Coronary artery (tissue), 2 donors: ENCODE measurements around the gene RASAL2.

Experiments used
- DNase-seq: peaks from one replicate; pipeline ENCODE4 v3.0.0-alpha.2; 2017; ENCODE audit warnings: low spot score
- H3K27ac ChIP-seq, 2 donors: fragments of 200-600 bp; sonication (generic); one replicate each; pipeline ENCODE4 v1.5.1; 2016 to 2019
- H3K4me3 ChIP-seq: fragments of 200-600 bp; sonication (generic); 2 replicates; pipeline ENCODE4 v1.5.1; 2016; ENCODE audit warnings: mild to moderate bottlenecking, moderate library complexity
- CTCF ChIP-seq: fragments of 200-600 bp; sonication (generic); IDR thresholded peaks from one replicate; pipeline ENCODE4 v1.5.1; 2019; ENCODE audit warnings: antibody characterized with exemption

RASAL2 gene

GRCh38 chr1:178323067-178323466, 229.2 kb downstream of the RASAL2 start:
- no peak for DNase-seq
- Histone ChIP-seq H3K27ac (no peak overlapping the region), H3K4me3 (no peak overlapping the region)
- no peak for TF ChIP-seq CTCF

- Histone ChIP-seq H3K27ac (no peak overlapping the region), H3K4me3 (no peak overlapping the region)
- no peak for DNase-seq
- no peak for TF ChIP-seq CTCF
These were observed 230.1 kb downstream of the RASAL2 start for GRCh38 chr1:178324003-178324402.

- TF ChIP-seq CTCF, result no peak
- Histone ChIP-seq H3K4me3 (no peak overlapping the region), H3K27ac (no peak overlapping the region)
- no peak for DNase-seq
These were observed 234.8 kb downstream of the RASAL2 start for GRCh38 chr1:178328728-178329127.

- Histone ChIP-seq H3K27ac (no peak overlapping the region), H3K4me3 (no peak overlapping the region)
- no peak for DNase-seq
- no peak for TF ChIP-seq CTCF
These were observed 236.2 kb downstream of the RASAL2 start for GRCh38 chr1:178330153-178330552.

GRCh38 chr1:178330848-178331497, 237.1 kb downstream of the RASAL2 start:
- H3K27ac ChIP-seq, result no peak overlapping the region
- no peak overlapping the region for H3K4me3 ChIP-seq

GRCh38 chr1:178335426-178335825, 241.5 kb downstream of the RASAL2 start:
- DNase-seq, result no peak
- TF ChIP-seq CTCF, result no peak
- Histone ChIP-seq H3K27ac (no peak overlapping the region), H3K4me3 (no peak overlapping the region)

More at GRCh38 chr1:178330848-178331497, 237.1 kb downstream of the RASAL2 start:
- TF ChIP-seq CTCF, result no peak
- no peak for DNase-seq

GRCh38 chr1:178337091-178337706, 243.3 kb downstream of the RASAL2 start:
- TF ChIP-seq CTCF, result no peak
- Histone ChIP-seq H3K27ac (no peak overlapping the region), H3K4me3 (no peak overlapping the region)
- DNase-seq, result no peak
